ENCODE data around the gene ZFP91. TPM values are rescaled to one million over a fixed set of nuclear protein-coding genes. Genes with fewer than 3 reads are reported as not detected.

Gene ZFP91
- total RNA-seq, 4 donors from 2014 or later: 45.9 to 52.4 (median 47.5) TPM

DNA sequence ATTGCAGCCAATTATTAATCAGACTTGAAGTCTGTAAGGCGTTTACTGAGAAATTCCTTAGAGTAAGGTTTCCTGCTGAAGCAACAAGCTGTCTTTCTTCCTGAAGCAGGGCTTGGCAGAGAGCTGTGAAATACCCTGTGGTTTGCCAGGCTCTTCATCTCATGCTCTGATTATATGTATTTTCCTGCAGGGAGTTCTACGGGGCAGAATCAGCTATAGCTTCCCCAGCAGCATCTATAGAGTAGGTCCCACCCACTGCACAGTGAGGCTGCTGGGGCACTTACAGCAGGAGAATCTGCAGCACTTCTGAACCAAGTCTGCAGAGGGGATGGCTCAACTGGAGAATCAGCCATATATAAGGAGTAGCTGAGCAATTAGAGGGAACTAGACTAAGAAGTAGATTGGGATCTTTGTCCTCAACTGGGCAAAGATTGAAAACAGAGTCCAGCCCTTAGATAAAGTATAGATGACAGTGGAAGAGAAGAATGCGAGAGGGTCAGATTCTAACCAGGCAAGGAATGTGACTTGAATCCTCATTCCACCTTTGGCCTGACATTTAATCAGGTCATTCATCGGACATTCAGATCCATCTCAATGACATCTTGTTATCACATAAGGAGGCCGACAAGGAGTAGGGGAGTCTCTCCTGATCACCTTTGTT is 81.2 kb downstream of the ZFP91 start:
- no peaks in the 10 kb centered on the region for H3K4me1 ChIP-seq
- no peak overlapping the region for H3K27ac ChIP-seq
- no peak overlapping the region for H3K4me3 ChIP-seq
- peaks cover 5% of the 10 kb centered on the region for H3K27me3 ChIP-seq
- 73% methylated on average over 5 of the region's 5 CpGs for WGBS
- TF ChIP-seq EP300 (IDR thresholded peaks at IDR 0.05) (no peak), POLR2AphosphoS5 (IDR thresholded peaks at IDR 0.05) (no peak), POLR2A (IDR thresholded peaks at IDR 0.05) (no peak)
- TF ChIP-seq, protein P1, sequence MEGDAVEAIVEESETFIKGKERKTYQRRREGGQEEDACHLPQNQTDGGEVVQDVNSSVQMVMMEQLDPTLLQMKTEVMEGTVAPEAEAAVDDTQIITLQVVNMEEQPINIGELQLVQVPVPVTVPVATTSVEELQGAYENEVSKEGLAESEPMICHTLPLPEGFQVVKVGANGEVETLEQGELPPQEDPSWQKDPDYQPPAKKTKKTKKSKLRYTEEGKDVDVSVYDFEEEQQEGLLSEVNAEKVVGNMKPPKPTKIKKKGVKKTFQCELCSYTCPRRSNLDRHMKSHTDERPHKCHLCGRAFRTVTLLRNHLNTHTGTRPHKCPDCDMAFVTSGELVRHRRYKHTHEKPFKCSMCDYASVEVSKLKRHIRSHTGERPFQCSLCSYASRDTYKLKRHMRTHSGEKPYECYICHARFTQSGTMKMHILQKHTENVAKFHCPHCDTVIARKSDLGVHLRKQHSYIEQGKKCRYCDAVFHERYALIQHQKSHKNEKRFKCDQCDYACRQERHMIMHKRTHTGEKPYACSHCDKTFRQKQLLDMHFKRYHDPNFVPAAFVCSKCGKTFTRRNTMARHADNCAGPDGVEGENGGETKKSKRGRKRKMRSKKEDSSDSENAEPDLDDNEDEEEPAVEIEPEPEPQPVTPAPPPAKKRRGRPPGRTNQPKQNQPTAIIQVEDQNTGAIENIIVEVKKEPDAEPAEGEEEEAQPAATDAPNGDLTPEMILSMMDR (IDR thresholded peaks at IDR 0.05): no peak
- no peaks in the 10 kb centered on the region for H3K9me3 ChIP-seq
- no peaks in the 10 kb centered on the region for H3K36me3 ChIP-seq
- DNase-seq (ENCODE audit: low spot score in 2 of 2): no peak

Other genes starting within 250 kb of the ZFP91 start
- gene OR5B17, start 220.0 kb upstream of the ZFP91 start, total RNA-seq: not detected
- gene OR5B3, start 172.2 kb upstream of the ZFP91 start, total RNA-seq: not detected
- gene OR5B2, start 150.9 kb upstream of the ZFP91 start, total RNA-seq: not detected
- gene OR5B12, start 136.8 kb upstream of the ZFP91 start, total RNA-seq: not detected
- not detected for gene OR5B21, start 71.0 kb upstream of the ZFP91 start, total RNA-seq
- 1 to 10 TPM; 2.9 to 5.5 (median 4.0) TPM for gene LPXN, start 3.2 kb upstream of the ZFP91 start, total RNA-seq
- 1 to 10 TPM; 2.8 to 3.6 (median 3.3) TPM for gene CNTF, start 43.6 kb downstream of the ZFP91 start, total RNA-seq
- under 1 TPM in 2 of 4 donors, not detected in 2; 0.36 to 0.42 TPM for gene GLYAT, start 152.9 kb downstream of the ZFP91 start, total RNA-seq